Endothelial cell of umbilical vein (primary cell): ENCODE results near the gene SLC1A4. TPM values are rescaled to one million over a fixed set of nuclear protein-coding genes. Genes with fewer than 3 reads are reported as not detected.

Experiments
- BruUV-seq: library from RNA; stranded (reverse); fragments of 400-500 nt; replicated peaks from 2 replicates; lab custom pipeline; 2021; lab: Mats Ljungman, UMichigan
- CTCF ChIA-PET: fragments of 300-600, 350-600 bp; sonication (Branson Sonifier 250); formaldehyde crosslinking; loops from one replicate; lab custom pipeline; 2021; ENCODE audit warnings: antibody characterized with exemption, inconsistent platforms; lab: Charles Lee
- POLR2A ChIA-PET: fragments of 300-600, 350-600 bp; sonication (Branson Sonifier 250); formaldehyde crosslinking; loops from one replicate; lab custom pipeline; 2021; ENCODE audit warnings: antibody characterized with exemption, inconsistent platforms; lab: Charles Lee
- DNase-seq: peaks from one replicate; pipeline ENCODE4 v3.0.0-alpha.2; 2011; ENCODE audit warnings: low read depth, low spot score
- FAIRE-seq: peaks from 2 replicates; lab custom pipeline; 2011; peaks lifted over from hg19 to GRCh38; lab: Jason Lieb, UNC
- H2AFZ ChIP-seq: 2 replicates; pipeline ENCODE4 v1.6.0; 2012; ENCODE audit warnings: low read depth, low read length, control low read depth, inconsistent platforms
- H3K27ac ChIP-seq: 2 replicates; pipeline ENCODE4 v1.5.1; 2011; ENCODE audit warnings: low read depth, mild to moderate bottlenecking, control low read depth, low read length, moderate library complexity; ENCODE audit not compliant: insufficient read depth
- H3K27me3 ChIP-seq, 2 experiments: 2 replicates each; pipeline versions ENCODE4 v1.6.0 to v1.6.1; 2011; ENCODE audit warnings: low read length in 2 of 2, mixed read lengths in 1 of 2; ENCODE audit not compliant: control insufficient read depth in 2 of 2, insufficient read depth in 2 of 2
- H3K36me3 ChIP-seq, 2 experiments: 2 replicates in 1 of 2; 3 replicates in 1 of 2; pipeline ENCODE4 v1.5.1; 2011; ENCODE audit warnings: low read length in 2 of 2, mild to moderate bottlenecking in 1 of 2, moderate library complexity in 1 of 2; ENCODE audit not compliant: control insufficient read depth in 2 of 2, insufficient read depth in 2 of 2; ENCODE audit errors: extremely low read depth in 1 of 2
- H3K4me1 ChIP-seq: 3 replicates; pipeline ENCODE4 v1.5.1; 2011; ENCODE audit warnings: mild to moderate bottlenecking, low read length; ENCODE audit not compliant: control insufficient read depth, insufficient read depth; ENCODE audit errors: extremely low read depth
- H3K4me2 ChIP-seq: 2 replicates; pipeline ENCODE4 v1.6.1; 2011; ENCODE audit warnings: low read length, control low read depth, mixed read lengths; ENCODE audit not compliant: insufficient read depth
- H3K4me3 ChIP-seq, 3 experiments: fragments of 200-600 bp in 1 of 3; sonication (generic), shearing (Covaris generic) in 1 of 3; replicated peaks in 1 of 3; 2 replicates each; pipeline ENCODE4 v1.5.1; 2011 to 2016; ENCODE audit warnings: control low read depth in 3 of 3, low read length in 3 of 3, mild to moderate bottlenecking in 2 of 3, inconsistent platforms in 1 of 3, low read depth in 1 of 3, moderate library complexity in 1 of 3; ENCODE audit not compliant: insufficient read depth in 1 of 3
- H3K79me2 ChIP-seq: 2 replicates; pipeline ENCODE4 v1.6.0; 2012; ENCODE audit warnings: low read length, inconsistent platforms; ENCODE audit not compliant: control insufficient read depth, insufficient read depth
- H3K9ac ChIP-seq: replicated peaks from 2 replicates; pipeline ENCODE3; 2011; ENCODE audit warnings: low read length, control low read depth; ENCODE audit not compliant: insufficient read depth; ENCODE audit errors: extremely low read depth
- H3K9me1 ChIP-seq: replicated peaks from 3 replicates; pipeline ENCODE4 v1.6.0; 2011; ENCODE audit warnings: mild to moderate bottlenecking, low read length; ENCODE audit not compliant: control insufficient read depth, insufficient read depth; ENCODE audit errors: extremely low read depth
- H3K9me3 ChIP-seq: replicated peaks from 2 replicates; pipeline ENCODE4 v1.5.1; 2012; ENCODE audit warnings: low read length, inconsistent platforms; ENCODE audit not compliant: control insufficient read depth, insufficient read depth
- H4K20me1 ChIP-seq: replicated peaks from 2 replicates; pipeline ENCODE3; 2011; ENCODE audit warnings: mild to moderate bottlenecking, low read length; ENCODE audit not compliant: control insufficient read depth, insufficient read depth; ENCODE audit errors: extremely low read depth
- EZH2 ChIP-seq: IDR thresholded peaks from 2 replicates; pipeline ENCODE4 v1.6.1; 2012; ENCODE audit warnings: borderline replicate concordance, low read depth, mild to moderate bottlenecking, moderate library complexity, low read length, inconsistent platforms; ENCODE audit not compliant: severe bottlenecking
- FOS ChIP-seq: IDR thresholded peaks from 2 replicates; pipeline ENCODE4 v1.6.1; 2011; ENCODE audit warnings: mild to moderate bottlenecking, low read length, moderate library complexity, borderline replicate concordance; ENCODE audit not compliant: insufficient read depth
- GATA2 ChIP-seq: IDR thresholded peaks from 2 replicates; pipeline ENCODE4 v1.7.0; 2011; ENCODE audit warnings: low read depth, mild to moderate bottlenecking, moderate library complexity, mixed read lengths, low read length; ENCODE audit not compliant: insufficient read length, insufficient read depth
- JUN ChIP-seq: IDR thresholded peaks from 2 replicates; pipeline ENCODE4 v1.6.1; 2011; ENCODE audit warnings: borderline replicate concordance, low read depth; ENCODE audit not compliant: insufficient read length, insufficient read depth
- MYC ChIP-seq: IDR thresholded peaks from one replicate; pipeline ENCODE4 v1.6.1; 2011; ENCODE audit warnings: mild to moderate bottlenecking, low read depth, low read length
- POLR2A ChIP-seq: IDR thresholded peaks from 2 replicates; pipeline ENCODE4 v1.6.1; 2012; ENCODE audit warnings: low read depth, mild to moderate bottlenecking, control low read depth, low read length
- POLR2AphosphoS5 ChIP-seq: IDR thresholded peaks from 2 replicates; pipeline ENCODE4 v1.6.1; 2012; ENCODE audit warnings: low read depth, mild to moderate bottlenecking, control low read depth, low read length, moderate library complexity; ENCODE audit not compliant: insufficient read depth
- dilution Hi-C: fragments of 300-500 bp; cut with MboI; formaldehyde crosslinking; loops from one replicate; pipeline ENCODE4 v1.15.0; 2019; ENCODE audit warnings: low sequenced_read_pairs; ENCODE audit not compliant: extremely low pct_ligation_motif_present
- intact Hi-C: fragments of 100-400 bp; cut with micrococcal nuclease; formaldehyde crosslinking; loops from one replicate; pipeline ENCODE4 v1.10.0; 2022
- polyA plus RNA-seq, 4 experiments: library from polyadenylated mRNA; depleted of rRNA in 3 of 4; stranded (reverse) in 3 of 4; unstranded in 1 of 4; fragments of >200 nt; gene quantifications; 2 replicates each; pipeline versions ENCODE4 v1.2.1 to v1.2.3, GENCODE V29; 2011 to 2012; ENCODE audit warnings: missing spikeins in 1 of 4
- total RNA-seq: library from RNA; stranded (reverse); gene quantifications from 2 replicates; pipeline ENCODE4 v1.2.3, GENCODE V29; 2021
- TF ChIP-seq, protein P1 (sequence below): IDR thresholded peaks from 2 replicates; pipeline ENCODE4 v1.6.1; 2011; ENCODE audit not compliant: insufficient read depth, insufficient read length
- TF ChIP-seq, protein P2 (sequence below), 2 donors: IDR thresholded peaks; 1 replicate in 1 of 2; 2 replicates in 1 of 2; pipeline ENCODE4 v1.5.1; 2011; ENCODE audit warnings: low read length in 2 of 2, mild to moderate bottlenecking in 2 of 2, moderate library complexity in 2 of 2, control low read depth in 1 of 2, inconsistent platforms in 1 of 2, low read depth in 1 of 2; ENCODE audit not compliant: insufficient read depth in 1 of 2; ENCODE audit errors: extremely low read depth in 1 of 2

SLC1A4 gene
- total and polyA plus RNA-seq, 2 donors (not counting 3 experiments of a cell fraction or from before 2014, with no cell fraction given): 9.9 to 13.9 TPM

DNA sequence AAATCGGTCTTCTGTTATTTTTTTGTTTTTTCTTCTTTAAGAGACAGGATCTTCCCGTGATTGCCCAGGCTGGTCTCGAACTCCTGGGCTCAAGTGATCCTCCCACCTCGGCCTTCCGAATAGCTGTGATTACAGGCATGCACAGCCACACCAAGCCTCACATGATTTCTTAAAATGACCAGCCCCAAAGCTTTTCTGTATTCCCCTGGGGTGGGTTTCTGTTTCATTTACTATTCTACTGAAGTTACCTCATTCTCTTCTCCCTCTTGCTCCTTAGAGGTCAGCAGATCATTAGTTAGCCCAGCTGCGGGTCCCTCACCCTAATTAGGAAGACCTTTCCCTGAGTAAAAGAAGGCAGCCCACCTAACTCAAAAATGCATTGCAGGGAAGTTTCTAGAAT, 27.6 kb downstream of the SLC1A4 start:
- Histone ChIP-seq H3K79me2 (no peaks in the 10 kb centered on the region), H3K9ac (no peak overlapping the region), H3K4me2 (no peak overlapping the region), H2AFZ (no peak overlapping the region), H3K4me1 (no peaks in the 10 kb centered on the region), H3K27me3 (no peaks in the 10 kb centered on the region), H3K27ac (no peak overlapping the region), H3K9me1 (no peaks in the 10 kb centered on the region), H3K9me3 (no peaks in the 10 kb centered on the region), H3K4me3 (no peak overlapping the region), H3K36me3 (peaks cover 0 to 3% of the 10 kb centered on the region in 2 experiments), H4K20me1 (no peaks in the 10 kb centered on the region)
- ChIA-PET POLR2A (no interaction called here), CTCF (interaction anchor here (1.6 kb wide), 1 partner anchor 152 kb away, joined by 3 read pairs; no protein-coding TSS in a partner anchor)
- intact Hi-C loops (no loop called here), dilution Hi-C loops (no loop called here)
- no TSS peak for BruUV-seq
- DNase-seq (no peak), FAIRE-seq (no peak)
- no peak for TF ChIP-seq POLR2AphosphoS5
- no peak for TF ChIP-seq POLR2A
- no peak for TF ChIP-seq MYC
- TF ChIP-seq JUN: no peak
- no peak for TF ChIP-seq FOS
- TF ChIP-seq EZH2: no peak
- TF ChIP-seq, protein P1, sequence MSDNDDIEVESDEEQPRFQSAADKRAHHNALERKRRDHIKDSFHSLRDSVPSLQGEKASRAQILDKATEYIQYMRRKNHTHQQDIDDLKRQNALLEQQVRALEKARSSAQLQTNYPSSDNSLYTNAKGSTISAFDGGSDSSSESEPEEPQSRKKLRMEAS: no peak
- TF ChIP-seq, protein P2, sequence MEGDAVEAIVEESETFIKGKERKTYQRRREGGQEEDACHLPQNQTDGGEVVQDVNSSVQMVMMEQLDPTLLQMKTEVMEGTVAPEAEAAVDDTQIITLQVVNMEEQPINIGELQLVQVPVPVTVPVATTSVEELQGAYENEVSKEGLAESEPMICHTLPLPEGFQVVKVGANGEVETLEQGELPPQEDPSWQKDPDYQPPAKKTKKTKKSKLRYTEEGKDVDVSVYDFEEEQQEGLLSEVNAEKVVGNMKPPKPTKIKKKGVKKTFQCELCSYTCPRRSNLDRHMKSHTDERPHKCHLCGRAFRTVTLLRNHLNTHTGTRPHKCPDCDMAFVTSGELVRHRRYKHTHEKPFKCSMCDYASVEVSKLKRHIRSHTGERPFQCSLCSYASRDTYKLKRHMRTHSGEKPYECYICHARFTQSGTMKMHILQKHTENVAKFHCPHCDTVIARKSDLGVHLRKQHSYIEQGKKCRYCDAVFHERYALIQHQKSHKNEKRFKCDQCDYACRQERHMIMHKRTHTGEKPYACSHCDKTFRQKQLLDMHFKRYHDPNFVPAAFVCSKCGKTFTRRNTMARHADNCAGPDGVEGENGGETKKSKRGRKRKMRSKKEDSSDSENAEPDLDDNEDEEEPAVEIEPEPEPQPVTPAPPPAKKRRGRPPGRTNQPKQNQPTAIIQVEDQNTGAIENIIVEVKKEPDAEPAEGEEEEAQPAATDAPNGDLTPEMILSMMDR (IDR thresholded peaks at IDR 0.05; ENCODE audit: extremely low read depth in 1 of 2, insufficient read depth in 1 of 2, low read depth in 1 of 2, low read length in 2 of 2): no peak
- TF ChIP-seq GATA2: no peak
